Measurements from ENCODE around the gene IMP4.

GRCh38 chr2:130349174-130349573 is 6.5 kb downstream of the IMP4 start:
- TF ChIP-seq CTCF (IDR thresholded peaks at IDR 0.05) (no peak), POLR2A (IDR thresholded peaks at IDR 0.05) (no peak), POLR2AphosphoS5 (IDR thresholded peaks at IDR 0.05) (no peak)
